ENCODE measurements around the gene TTC27. TPM values are rescaled to one million over a fixed set of nuclear protein-coding genes. Genes with fewer than 3 reads are reported as not detected.
A peak's percentile ranks its signal among the peaks of the same experiment; 100 is the strongest.

The TTC27 gene
- total RNA-seq, 1 donor from 2014 or later = 7.5 TPM

DNA sequence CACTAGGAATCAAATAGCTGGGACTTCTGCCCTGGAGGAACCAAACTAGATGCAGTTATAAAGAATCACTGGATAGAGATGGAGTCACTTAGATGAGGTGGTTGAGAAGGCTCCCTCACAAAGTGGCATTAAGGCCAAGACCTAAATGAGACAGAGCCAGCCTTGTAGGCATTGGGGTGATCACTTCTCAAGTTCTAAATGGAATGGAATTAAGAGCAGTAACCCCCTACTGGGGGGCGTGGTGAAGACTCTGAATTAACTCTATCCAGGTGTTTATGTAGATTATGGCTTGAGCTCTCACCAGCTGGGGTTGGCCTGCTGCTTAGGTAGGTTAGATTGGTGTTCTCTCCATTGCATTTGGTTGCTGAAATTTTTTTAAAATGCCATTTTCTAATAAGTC lies 71.3 kb downstream of the TTC27 start:
- Histone ChIP-seq H3K4me1 (peaks cover 18% of the 10 kb centered on the region), H3K27ac (replicated peaks) (no peak overlapping the region), H3K9me3 (replicated peaks) (no peaks in the 10 kb centered on the region), H3K36me3 (peaks cover 17% of the 10 kb centered on the region), H3K4me3 (no peak overlapping the region), H3K27me3 (ENCODE audit: low read depth) (no peaks in the 10 kb centered on the region)
- TF ChIP-seq, protein P1, sequence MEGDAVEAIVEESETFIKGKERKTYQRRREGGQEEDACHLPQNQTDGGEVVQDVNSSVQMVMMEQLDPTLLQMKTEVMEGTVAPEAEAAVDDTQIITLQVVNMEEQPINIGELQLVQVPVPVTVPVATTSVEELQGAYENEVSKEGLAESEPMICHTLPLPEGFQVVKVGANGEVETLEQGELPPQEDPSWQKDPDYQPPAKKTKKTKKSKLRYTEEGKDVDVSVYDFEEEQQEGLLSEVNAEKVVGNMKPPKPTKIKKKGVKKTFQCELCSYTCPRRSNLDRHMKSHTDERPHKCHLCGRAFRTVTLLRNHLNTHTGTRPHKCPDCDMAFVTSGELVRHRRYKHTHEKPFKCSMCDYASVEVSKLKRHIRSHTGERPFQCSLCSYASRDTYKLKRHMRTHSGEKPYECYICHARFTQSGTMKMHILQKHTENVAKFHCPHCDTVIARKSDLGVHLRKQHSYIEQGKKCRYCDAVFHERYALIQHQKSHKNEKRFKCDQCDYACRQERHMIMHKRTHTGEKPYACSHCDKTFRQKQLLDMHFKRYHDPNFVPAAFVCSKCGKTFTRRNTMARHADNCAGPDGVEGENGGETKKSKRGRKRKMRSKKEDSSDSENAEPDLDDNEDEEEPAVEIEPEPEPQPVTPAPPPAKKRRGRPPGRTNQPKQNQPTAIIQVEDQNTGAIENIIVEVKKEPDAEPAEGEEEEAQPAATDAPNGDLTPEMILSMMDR (IDR thresholded peaks at IDR 0.05; ENCODE audit: borderline replicate concordance) = no peak
- intact Hi-C loops (cut with micrococcal nuclease) = no loop called here
- DNase-seq = no peak

DNA sequence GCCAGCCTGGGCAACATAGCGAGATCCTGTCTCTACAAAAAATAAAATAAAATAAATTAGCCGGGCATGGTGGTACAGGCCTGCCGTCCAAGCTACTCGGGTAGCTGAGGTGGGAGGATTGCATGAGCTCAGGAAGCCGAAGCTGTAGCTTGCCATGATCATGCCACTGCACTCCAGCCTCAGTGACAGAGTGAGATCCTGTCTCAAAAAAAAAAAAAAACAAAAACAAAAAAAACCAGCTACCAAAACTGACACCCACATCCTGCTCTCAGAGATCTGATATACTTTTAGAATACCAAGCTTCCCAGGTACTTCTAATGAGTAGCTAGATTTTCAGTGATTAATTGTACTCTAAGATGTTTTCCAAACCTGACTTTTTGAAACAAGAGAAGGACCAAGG lies 74.0 kb downstream of the TTC27 start:
- no peaks in the 10 kb centered on the region for H3K9me3 ChIP-seq (replicated peaks)

DNA sequence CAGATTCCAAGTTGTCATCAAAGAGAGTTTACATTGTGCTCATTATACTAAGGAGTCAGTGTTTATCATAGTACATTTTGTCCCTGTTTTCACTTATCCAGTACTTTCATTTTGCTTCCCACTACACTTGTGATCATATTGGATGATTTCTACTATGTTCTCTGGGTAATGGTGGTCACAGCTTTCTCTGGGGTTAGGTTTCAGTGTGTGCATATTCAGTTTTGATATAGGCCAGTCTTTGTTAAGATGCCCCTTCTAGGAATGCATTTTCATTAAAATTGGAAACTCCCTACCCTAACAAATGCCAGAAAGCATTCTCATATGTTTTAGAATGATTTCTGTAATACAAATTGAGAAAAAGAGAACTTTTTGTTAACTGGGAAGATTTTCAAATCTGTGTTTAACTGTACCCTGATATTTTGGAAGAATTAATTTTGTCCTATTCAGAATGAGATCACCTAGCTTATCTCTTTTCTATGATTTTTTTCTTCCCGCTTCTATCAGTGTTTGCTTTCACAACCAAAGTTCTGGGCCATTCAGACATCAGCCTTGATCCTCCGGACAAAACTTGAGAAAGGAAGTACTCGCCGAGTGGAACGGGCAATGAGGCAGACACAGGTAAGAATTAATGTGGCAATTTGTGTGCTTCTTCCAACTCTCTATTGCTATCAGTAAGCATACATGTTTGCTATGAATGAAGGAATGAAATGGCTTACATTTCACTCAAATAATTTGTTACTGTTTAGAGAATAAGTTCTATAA lies 74.6 kb downstream of the TTC27 start:
- TF ChIP-seq, protein P1 (IDR thresholded peaks at IDR 0.05; ENCODE audit: borderline replicate concordance) = no peak
- H3K36me3 ChIP-seq = peaks cover 11% of the 10 kb centered on the region
- H3K27ac ChIP-seq (replicated peaks) = peak overlapping the region; percentile 37
- DNase-seq = no peak
- H3K4me1 ChIP-seq = peaks cover 20% of the 10 kb centered on the region
- intact Hi-C loops (cut with micrococcal nuclease) = no loop called here
- H3K27me3 ChIP-seq (ENCODE audit: low read depth) = no peaks in the 10 kb centered on the region
- no peak overlapping the region for H3K4me3 ChIP-seq
- no peaks in the 10 kb centered on the region for H3K9me3 ChIP-seq (replicated peaks)

More for the DNA sequence above, 74.0 kb downstream of the TTC27 start:
- H3K36me3 ChIP-seq = peaks cover 11% of the 10 kb centered on the region
- peak overlapping the region; percentile 37 for H3K27ac ChIP-seq (replicated peaks)
- TF ChIP-seq, protein P1 (IDR thresholded peaks at IDR 0.05; ENCODE audit: borderline replicate concordance) = no peak
- DNase-seq = no peak
- H3K4me1 ChIP-seq = peaks cover 22% of the 10 kb centered on the region
- H3K4me3 ChIP-seq = no peak overlapping the region
- intact Hi-C loops (cut with micrococcal nuclease) = no loop called here
- no peaks in the 10 kb centered on the region for H3K27me3 ChIP-seq (ENCODE audit: low read depth)

DNA sequence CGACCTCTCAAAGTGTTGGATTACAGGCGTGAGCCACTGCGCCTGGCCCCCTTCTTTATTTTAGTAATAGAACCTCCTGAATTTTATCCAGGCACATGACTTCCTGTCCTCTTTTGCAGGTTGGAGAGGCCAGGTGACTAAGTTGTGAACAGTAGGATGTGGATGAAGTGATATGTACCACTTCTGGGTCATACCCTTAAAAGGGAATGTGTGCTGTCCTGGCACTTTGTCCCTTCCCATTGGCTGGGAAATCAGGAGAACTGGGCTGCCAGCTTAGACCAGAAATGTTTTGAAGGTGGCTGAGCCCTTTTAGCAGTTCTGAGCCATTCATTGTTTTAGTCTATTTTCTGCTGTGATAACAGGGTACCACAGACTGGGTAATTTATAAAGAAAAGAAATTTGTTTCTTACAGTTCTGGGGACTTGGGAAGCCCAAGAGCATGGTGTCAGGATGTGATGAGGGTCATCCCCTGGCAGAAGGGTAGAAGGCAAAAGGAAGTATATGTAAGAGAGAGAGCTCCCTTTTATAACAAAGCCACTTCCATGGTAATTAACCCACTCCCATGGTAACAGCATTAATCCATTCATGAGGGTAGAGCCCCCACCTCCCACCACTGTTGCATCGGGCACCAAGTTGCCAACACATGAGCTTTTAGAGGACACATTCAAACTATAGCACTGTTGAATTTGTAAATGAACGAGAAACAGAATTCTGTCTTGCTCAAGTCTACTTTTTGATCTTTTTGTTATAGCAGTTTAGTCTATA lies 79.1 kb downstream of the TTC27 start:
- H3K27ac ChIP-seq (replicated peaks) = peak overlapping the region; percentile 20
- intact Hi-C loops (cut with micrococcal nuclease) = no loop called here
- TF ChIP-seq, protein P1 (IDR thresholded peaks at IDR 0.05; ENCODE audit: borderline replicate concordance) = no peak
- H3K9me3 ChIP-seq (replicated peaks) = no peaks in the 10 kb centered on the region
- no peak overlapping the region for H3K4me3 ChIP-seq
- H3K27me3 ChIP-seq (ENCODE audit: low read depth) = no peaks in the 10 kb centered on the region
- DNase-seq = no peak
- peaks cover 27% of the 10 kb centered on the region for H3K4me1 ChIP-seq
- peaks cover 11% of the 10 kb centered on the region for H3K36me3 ChIP-seq

DNA sequence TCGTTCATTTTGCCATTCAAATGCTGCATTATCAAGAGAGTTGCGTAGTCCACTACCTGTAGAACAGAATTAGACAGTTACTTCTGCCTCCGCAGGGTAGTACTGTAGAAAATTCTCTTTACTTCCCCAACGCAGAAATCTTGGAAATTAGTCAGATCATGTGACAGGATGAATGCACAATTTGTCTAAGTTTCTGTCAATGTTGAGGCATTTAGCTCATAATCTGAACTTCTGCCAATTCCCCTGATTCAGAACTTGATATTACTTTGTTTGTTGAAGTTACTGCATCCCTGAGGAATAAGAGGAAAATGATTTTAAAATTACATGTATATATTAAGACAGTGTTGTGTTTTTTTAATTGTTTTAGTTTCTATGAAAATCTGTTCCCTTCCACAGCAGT lies 83.4 kb downstream of the TTC27 start:
- Histone ChIP-seq H3K4me1 (peaks cover 55% of the 10 kb centered on the region), H3K27me3 (ENCODE audit: low read depth) (no peaks in the 10 kb centered on the region), H3K27ac (replicated peaks) (peak overlapping the region; percentile 82), H3K4me3 (no peak overlapping the region), H3K36me3 (peaks cover 3% of the 10 kb centered on the region), H3K9me3 (replicated peaks) (no peaks in the 10 kb centered on the region)
- TF ChIP-seq, protein P1 (IDR thresholded peaks at IDR 0.05; ENCODE audit: borderline replicate concordance) = no peak
- DNase-seq = no peak
- intact Hi-C loops (cut with micrococcal nuclease) = no loop called here
